Measurements from ENCODE around the gene PLEKHH1.

Gene PLEKHH1

GRCh38 chr14:67569011-67569650 is 36.0 kb downstream of the PLEKHH1 start:
- DNase-seq, result no peak

DNA sequence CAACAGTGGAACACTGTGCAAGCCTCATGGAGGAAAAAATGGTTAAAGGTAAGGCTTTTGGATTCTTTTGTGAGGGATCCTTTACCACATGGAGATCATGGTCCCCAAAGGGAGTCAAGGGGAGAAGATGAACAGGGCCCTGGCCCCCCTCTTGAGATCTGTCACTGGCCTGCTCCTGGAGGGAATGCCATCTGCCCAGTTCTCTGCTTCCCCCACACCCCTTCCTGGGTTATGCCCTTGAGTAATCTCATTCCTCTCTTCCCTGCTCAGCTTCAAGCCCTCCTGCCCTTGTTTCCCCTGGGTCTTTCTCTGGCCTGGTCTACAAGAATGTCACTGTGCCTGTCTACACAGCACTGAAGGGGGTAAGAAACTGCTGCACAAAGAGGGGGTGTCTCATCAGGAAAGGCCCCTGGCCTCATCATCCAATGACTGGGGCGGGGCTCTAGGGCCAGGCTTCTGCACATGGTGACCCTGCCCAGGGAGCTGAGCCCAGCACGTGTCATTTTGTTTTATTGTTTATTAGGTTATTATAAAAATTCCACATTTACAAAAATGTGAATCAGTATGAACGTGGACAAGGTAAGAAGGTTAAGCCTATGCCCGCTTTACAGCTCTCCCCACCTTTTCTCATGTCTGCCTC is 36.7 kb downstream of the PLEKHH1 start:
- DNase-seq, result no peak

DNA sequence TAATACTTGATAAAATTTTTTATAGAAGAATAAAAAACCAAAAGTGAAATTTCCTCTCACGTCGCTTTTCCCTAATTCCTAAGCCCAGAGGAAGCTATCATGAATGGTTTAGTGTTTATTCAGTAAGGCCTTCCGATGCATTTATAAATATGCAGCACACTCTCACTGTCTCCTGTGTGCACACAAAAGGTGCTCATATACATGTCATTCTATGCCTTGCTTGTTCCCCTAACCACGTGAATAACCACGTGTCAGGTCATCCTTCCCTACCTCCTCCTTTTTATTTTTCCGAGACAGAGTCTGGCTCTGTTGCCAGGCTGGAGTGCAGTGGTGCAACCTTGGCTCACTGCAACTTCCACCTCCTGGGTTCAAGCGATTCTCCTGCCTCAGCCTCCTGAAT is 37.4 kb downstream of the PLEKHH1 start:
- no peak for DNase-seq

- peak; percentile 54 for DNase-seq
These were observed 38.3 kb downstream of the PLEKHH1 start for GRCh38 chr14:67571275-67571990.

GRCh38 chr14:67571991-67572323 is 38.9 kb downstream of the PLEKHH1 start:
- no peak for DNase-seq

DNA sequence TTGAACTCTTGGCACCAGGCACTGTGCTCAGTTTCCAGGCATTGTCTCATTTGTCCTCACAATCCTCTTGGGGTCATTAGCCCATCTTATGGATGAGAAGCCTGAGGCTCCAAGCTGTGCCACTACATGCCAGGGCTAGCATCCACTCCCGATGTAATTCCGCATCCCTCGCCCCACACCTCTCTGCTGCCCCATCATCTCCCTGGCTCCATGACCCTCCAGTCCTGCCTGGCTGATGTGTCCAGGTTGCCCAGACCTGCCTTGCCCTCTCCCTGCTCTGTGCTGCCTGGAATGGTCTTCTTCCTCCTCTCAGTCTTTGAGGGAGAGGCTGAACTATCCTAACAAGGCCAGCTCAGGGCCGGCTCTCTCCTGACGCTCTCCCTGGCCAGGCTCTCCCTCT is 39.5 kb downstream of the PLEKHH1 start:
- DNase-seq, result no peak

- no peak for DNase-seq
These were observed 40.3 kb downstream of the PLEKHH1 start for GRCh38 chr14:67573228-67574010.

DNA sequence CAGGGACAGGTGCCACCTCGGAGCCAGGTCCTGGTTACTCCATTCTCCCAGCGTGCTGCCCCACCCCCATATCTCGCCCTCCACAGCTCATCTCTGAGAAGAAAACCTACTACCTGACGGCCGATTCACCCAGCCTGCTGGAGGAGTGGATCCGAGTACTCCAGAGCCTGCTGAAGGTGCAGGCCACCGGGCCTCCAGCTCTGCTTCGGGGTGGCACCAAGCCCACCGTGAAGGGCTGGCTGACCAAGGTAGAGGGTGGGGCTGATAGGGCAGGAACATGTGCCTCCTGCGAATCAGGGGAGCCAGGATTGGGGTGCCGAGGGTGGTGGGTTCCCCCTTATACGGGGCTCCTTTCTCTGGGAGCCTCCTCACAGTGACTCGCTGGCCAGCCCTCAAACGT is 41.1 kb downstream of the PLEKHH1 start:
- no peak for DNase-seq

DNA sequence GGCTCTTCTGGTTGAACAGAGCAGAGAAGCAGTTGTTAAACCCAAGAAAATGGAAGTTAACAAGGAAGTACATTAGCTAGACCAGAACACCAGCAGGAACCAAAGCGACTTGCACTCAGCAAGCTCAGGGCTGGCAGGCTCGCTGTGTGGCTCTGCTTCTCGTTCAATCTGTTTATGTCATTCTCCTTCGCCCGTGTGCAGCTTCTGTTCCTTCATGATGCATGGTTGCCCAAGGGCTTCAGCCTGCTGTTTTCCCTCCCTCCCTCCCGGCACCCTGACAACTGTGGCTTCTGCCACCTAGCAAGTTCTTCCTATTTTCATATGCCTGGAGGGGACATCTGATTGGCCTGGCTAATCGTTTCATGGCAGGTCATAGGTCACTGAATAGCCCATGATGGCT is 41.7 kb downstream of the PLEKHH1 start:
- no peak for DNase-seq

DNA sequence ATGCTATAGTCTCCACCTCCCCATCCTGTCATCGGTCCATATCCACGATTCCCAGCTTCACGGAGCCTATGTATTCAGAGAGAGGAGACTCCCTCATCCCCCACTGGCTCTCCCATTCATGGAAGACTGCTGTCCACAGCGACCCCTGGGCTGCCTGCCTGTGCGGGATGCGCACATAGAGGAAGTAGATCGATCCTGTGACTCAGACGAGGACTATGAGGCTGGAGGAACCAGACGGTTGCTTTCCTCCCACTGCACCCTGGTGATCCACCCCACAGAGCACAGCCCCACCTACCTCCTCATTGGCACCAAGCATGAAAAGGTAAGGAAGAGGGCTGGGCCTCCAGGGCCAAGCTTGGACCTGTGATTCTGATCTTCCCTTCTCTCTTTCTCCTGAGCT is 42.6 kb downstream of the PLEKHH1 start:
- DNase-seq, result no peak

- DNase-seq, result no peak
These were observed 43.3 kb downstream of the PLEKHH1 start for GRCh38 chr14:67576216-67576955.

DNA sequence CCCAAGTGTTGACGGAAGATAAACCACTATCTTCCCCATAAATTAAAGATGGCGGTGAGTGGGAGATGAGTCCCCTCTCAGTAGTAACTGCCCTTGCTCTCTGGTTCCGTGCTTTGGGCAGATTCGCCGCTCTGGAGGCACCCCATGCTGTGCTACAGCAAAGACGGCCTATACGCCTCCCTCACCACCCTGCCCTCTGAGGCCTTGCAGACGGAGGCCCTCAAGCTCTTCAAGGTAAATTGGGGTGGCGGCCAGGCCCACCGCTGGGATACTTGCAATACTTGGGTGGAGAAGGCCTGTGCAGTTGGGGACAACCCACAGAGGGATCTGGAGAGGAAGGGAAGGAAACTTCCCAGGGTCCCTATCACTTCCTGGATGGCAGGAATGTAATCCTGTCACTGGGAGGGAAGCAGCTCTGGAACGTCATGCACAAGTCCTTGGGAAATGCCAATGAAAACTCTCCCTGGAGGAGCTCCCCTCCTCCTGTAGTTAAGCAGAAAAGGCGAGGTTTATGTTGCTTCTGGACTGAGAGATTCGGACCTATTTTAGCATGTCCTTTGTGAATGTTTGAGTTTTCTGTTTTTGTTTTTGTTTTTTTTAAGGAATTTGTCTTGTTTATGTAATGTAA is 44.2 kb downstream of the PLEKHH1 start:
- no peak for DNase-seq

DNA sequence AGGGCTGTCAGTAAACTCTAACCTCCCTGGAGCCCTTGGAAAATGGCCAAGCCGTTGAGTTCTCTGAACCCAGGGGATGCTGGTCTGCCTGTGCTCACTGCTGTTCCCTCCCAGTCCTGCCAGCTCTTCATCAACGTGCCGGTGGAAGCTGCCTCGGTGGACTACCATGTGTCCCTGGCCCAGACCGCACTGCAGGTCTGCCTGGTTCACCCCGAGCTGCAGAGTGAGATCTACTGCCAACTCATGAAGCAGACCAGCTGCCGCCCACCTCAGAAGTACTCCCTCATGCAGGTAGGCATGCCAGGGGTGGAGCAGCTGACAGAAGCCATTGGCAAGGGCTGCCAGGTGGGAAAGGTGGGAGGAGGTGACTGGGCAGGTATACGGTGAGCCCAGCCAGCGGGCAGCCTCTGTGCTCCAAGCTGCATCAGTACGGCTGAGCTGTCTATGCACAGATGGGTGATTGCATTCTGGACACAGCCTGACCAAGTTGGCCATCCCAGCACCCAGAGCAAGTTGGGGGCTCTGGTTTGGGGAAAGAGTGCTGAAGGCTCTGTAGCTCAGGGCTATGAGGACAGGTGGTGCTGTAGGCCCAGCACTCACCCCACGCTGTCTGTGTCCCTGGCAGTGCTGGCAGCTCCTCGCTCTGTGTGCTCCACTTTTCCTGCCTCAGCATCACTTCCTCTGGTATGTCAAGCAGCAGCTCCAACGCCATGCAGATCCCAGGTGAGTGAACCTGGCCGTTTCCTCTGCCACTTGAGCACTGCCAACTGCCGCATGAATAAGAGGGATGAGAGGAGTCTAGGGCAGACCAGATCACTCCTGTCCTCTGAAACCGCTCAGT is 45.0 kb downstream of the PLEKHH1 start:
- no peak for DNase-seq

DNA sequence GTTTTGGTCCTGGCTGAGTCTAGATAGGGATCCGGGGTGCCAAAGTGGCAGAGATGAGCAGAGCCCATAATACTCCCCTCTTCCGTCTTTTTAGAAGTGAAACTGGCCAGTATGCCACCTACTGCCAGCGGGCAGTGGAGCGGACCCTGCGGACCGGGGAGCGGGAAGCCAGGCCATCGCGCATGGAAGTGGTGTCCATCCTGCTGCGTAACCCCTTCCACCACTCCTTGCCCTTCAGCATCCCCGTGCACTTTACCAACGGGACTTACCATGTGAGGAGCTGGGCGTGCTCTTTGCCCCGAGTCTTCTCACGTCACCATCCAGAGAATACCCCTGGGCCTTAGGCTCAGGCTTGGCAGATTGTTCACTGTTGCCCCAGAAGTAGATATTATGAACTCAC is 46.0 kb downstream of the PLEKHH1 start:
- DNase-seq, result no peak

DNA sequence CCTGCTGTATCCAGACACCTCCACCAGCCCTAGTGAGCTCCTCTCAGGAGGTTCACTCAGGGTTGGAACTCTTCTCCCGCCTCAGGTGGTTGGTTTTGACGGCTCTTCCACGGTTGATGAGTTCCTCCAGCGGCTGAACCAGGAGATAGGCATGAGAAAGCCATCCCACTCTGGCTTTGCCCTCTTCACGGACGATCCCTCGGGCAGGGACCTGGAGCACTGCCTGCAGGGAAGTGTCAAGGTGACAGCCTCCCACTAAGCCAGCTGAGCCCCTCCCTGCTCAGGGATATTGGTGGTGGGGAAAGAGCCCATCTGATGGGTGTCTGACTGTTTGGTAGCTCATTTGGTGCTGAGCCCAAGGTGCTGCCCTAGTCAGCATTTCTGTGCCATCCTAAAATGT is 46.5 kb downstream of the PLEKHH1 start:
- no peak for DNase-seq

GRCh38 chr14:67580336-67581171 is 47.5 kb downstream of the PLEKHH1 start:
- DNase-seq, result no peak

DNA sequence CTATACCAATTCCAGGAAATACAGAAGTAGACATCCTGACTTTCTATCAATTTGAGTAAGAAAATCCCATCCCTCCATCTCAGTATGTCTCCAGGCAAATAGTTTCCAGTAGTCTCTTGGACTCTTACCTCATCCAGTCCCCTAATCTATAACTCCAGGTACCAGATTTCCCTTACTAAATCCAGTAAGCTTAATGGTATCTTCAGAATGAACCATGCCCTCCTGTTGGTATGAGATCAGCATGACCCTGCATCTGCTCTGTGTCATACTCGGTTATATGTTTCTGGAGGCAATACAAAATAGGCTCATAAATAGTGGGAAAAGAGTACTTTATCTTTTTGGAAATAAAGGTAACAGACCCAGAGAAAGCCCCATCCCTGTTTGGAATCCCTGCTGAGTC is 48.6 kb downstream of the PLEKHH1 start:
- DNase-seq, result no peak

- no peak for DNase-seq
These were observed 49.0 kb downstream of the PLEKHH1 start for GRCh38 chr14:67582061-67582460.

DNA sequence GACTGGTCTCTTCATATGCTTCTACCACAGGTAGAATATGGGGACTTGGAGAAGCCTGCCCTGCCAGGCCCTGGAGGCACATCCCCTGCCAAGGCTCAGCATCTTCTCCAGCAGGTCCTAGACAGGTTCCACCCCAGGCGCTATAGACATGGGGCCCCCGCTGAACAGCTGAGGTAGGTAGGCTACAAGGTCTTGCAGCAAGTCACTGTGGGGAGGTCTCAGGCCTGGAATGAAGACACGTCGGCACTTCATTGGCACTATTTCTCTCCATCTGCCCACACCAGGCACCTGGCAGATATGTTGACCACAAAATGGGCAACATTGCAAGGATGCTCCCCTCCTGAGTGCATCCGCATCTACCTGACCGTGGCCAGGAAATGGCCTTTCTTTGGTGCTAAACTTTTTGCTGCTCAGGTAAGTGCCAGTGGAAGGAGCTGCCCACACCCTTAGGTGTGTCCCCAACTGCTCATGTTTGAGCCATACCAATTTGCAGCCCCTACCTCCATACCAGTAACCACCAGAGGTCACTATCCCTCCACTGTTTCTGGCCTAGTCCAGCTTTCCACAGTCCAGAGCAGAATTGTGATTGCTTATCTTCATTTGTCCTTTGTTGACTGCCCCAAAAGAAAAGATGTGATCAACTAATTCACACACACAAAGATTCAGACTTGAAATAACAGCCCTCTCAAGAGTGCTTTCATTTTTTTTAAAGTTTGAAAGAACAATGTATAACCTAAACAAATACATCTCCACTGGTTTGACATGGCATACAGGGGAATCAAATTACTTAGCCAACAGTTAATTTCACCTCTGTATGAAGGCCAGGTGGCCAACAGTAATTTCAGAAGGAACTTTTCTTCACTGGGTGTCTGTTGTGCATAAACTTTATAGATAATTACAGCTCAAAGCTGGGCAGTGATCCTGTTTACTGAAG is 50.9 kb downstream of the PLEKHH1 start:
- DNase-seq, result peak; percentile 12
